ENCODE data around the gene FAM168A. TPM values are rescaled to one million over a fixed set of nuclear protein-coding genes. Genes with fewer than 3 reads are reported as not detected.

Gene FAM168A
- total RNA-seq, 1 experiment from 2014 or later: 21.1 TPM

- H3K4me3 Mint-ChIP-seq: no peak overlapping the region
- no peak overlapping the region for H2AFZ ChIP-seq (ENCODE audit: low read length)
- no peak overlapping the region for H2BK15ac ChIP-seq (ENCODE audit: low read depth, low read length)
- no peak overlapping the region for H3K27ac ChIP-seq (ENCODE audit: insufficient read length, low read depth, low read length)
- H4K91ac ChIP-seq (ENCODE audit: insufficient read length, low read depth, low read length): no peak overlapping the region
- no peaks in the 10 kb centered on the region for H3K27me3 ChIP-seq (ENCODE audit: insufficient read depth, low read length)
- H3K9me3 Mint-ChIP-seq: no peaks in the 10 kb centered on the region
- no peak overlapping the region for H2AK5ac ChIP-seq (ENCODE audit: insufficient read length, low read length)
- no peak overlapping the region for H4K8ac ChIP-seq (replicated peaks; ENCODE audit: insufficient read length, low read depth, low read length)
- TF ChIP-seq CTCF (conservative IDR thresholded peaks at IDR 0.05): no peak
- WGBS (ENCODE audit: extremely low coverage, insufficient read length, low lambda C conversion rate): no CpG with 5 or more reads among the region's 7 CpGs
- no peaks in the 10 kb centered on the region for H3K23me2 ChIP-seq (ENCODE audit: insufficient read length, low read depth, low read length, poor library complexity, severe bottlenecking)
- no peaks in the 10 kb centered on the region; the same call in 1 of the 2 replicates for H3K27me3 Mint-ChIP-seq (ENCODE audit: low read depth)
- H3K18ac ChIP-seq (ENCODE audit: insufficient read length, low read depth, low read length): no peak overlapping the region
- H4K5ac ChIP-seq (ENCODE audit: insufficient read length, low read depth, low read length): no peak overlapping the region
- no peaks in the 10 kb centered on the region for H3K79me2 ChIP-seq (ENCODE audit: insufficient read depth, low read length)
- no peak for DNase-seq
- no peak overlapping the region for H3T11ph ChIP-seq (ENCODE audit: low read length)
- no peak overlapping the region for H2BK12ac ChIP-seq (ENCODE audit: insufficient read length, low read depth, low read length)
- no peak overlapping the region for H2BK120ac ChIP-seq (ENCODE audit: low read depth, low read length, poor library complexity, severe bottlenecking)
- H3K9ac ChIP-seq (ENCODE audit: extremely low read depth, insufficient read length, low read length): no peak overlapping the region
- H3K4ac ChIP-seq (ENCODE audit: low read depth, low read length): no peak overlapping the region
- peak overlapping the region in 1 of 3 experiments; percentile 13; a peak in 2 of 7 replicates for H3K27ac Mint-ChIP-seq
- H3K4me1 Mint-ChIP-seq: peaks cover 21 to 31% of the 10 kb centered on the region in 2 experiments
- H3K36me3 Mint-ChIP-seq (ENCODE audit: insufficient read depth in 1 of 3, low read depth in 3 of 3): peaks cover 0 to 2% (median 0%) of the 10 kb centered on the region in 3 experiments; a peak in 2 of 7 replicates
- H3K79me1 ChIP-seq (ENCODE audit: insufficient read depth, low read depth, low read length, poor library complexity, severe bottlenecking): no peaks in the 10 kb centered on the region
- no peak overlapping the region for H2BK20ac ChIP-seq (ENCODE audit: low read depth, low read length, poor library complexity, severe bottlenecking)
- H4K20me1 ChIP-seq (ENCODE audit: control insufficient read depth, insufficient read depth, insufficient read length): no peaks in the 10 kb centered on the region
- no peaks in the 10 kb centered on the region for H3K4me1 ChIP-seq (ENCODE audit: insufficient read depth, low read length)
- H3K4me2 ChIP-seq (ENCODE audit: insufficient read depth, insufficient read length, low read length): no peak overlapping the region
- no peaks in the 10 kb centered on the region for H3K9me3 ChIP-seq (ENCODE audit: control insufficient read depth, low read depth, low read length)
- H2BK5ac ChIP-seq (ENCODE audit: insufficient read length, low read length): no peak overlapping the region
- no peak overlapping the region for H3K23ac ChIP-seq (ENCODE audit: insufficient read length, low read depth, low read length)
- no peak overlapping the region for H3K14ac ChIP-seq (ENCODE audit: insufficient read depth, low read length)
- no peak overlapping the region for H3K56ac ChIP-seq (ENCODE audit: insufficient read length, low read depth, low read length)
These were observed 208.0 kb downstream of the FAM168A start for GRCh38 chr11:73389916-73390315.
